HAP-1 (cell line): ENCODE measurements around the gene PFDN2.
"Not testable (repeated sequence)": the region's sequence is repeated elsewhere in the genome, so short reads cannot be mapped to it uniquely, and the experiment has no call there.

Experiments used
- DNase-seq, 2 experiments: peaks; one replicate each; pipeline ENCODE4 v3.0.0-alpha.2; 2016 to 2020; ENCODE audit warnings: low spot score in 2 of 2
- H3K27me3 ChIP-seq: fragments of 250-450 bp; sonication (Bioruptor Pico); 2 replicates; pipeline ENCODE4 v1.5.1; 2020; ENCODE audit warnings: low read depth, mild to moderate bottlenecking, moderate library complexity
- H3K36me3 ChIP-seq: fragments of 250-450 bp; sonication (Bioruptor Pico); replicated peaks from 2 replicates; pipeline ENCODE4 v1.5.1; 2020; ENCODE audit warnings: mild to moderate bottlenecking
- H3K4me1 ChIP-seq: fragments of 250-450 bp; sonication (Bioruptor Pico); 2 replicates; pipeline ENCODE4 v1.5.1; 2020; ENCODE audit warnings: mild to moderate bottlenecking
- H3K4me3 ChIP-seq: fragments of 250-450 bp; sonication (Bioruptor Pico); 2 replicates; pipeline ENCODE4 v1.5.1; 2020; ENCODE audit warnings: mild to moderate bottlenecking, moderate library complexity
- H3K9me3 ChIP-seq: fragments of 250-450 bp; sonication (Bioruptor Pico); 2 replicates; pipeline ENCODE4 v1.5.1; 2020; ENCODE audit warnings: mild to moderate bottlenecking, moderate library complexity
- in situ Hi-C: fragments of 300-500 bp; cut with MboI; formaldehyde crosslinking; loops from 3 replicates; pipeline ENCODE4 v1.14.3; 2020; ENCODE audit warnings: low sequenced_read_pairs, inconsistent platforms, mixed read lengths

PFDN2 gene

DNA sequence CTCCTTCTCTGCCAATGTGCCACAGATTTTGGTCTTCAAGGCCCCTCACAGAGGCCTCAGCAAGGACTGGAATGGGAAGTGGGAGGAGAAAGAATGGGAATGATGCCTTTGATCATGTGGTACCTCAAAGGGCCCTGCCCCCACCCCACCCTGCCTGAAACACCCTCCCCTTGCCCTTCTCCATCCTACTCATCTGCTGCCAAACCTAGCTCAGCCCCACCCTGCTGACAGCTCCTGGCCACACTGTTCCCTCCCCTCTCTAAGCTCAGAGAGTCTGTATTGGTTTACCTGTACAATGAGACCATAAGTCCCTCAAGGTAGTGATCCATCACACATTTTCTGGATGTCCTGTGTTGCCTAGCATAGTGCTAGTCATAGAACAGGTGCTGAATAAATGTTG, 41.4 kb downstream of the PFDN2 start:
- no peak for DNase-seq
- in situ Hi-C loops, result no loop called here
- no peaks in the 10 kb centered on the region for H3K27me3 ChIP-seq
- H3K4me3 ChIP-seq, result no peak overlapping the region
- peaks cover 8% of the 10 kb centered on the region for H3K4me1 ChIP-seq
- no peaks in the 10 kb centered on the region for H3K36me3 ChIP-seq
- no peaks in the 10 kb centered on the region for H3K9me3 ChIP-seq

DNA sequence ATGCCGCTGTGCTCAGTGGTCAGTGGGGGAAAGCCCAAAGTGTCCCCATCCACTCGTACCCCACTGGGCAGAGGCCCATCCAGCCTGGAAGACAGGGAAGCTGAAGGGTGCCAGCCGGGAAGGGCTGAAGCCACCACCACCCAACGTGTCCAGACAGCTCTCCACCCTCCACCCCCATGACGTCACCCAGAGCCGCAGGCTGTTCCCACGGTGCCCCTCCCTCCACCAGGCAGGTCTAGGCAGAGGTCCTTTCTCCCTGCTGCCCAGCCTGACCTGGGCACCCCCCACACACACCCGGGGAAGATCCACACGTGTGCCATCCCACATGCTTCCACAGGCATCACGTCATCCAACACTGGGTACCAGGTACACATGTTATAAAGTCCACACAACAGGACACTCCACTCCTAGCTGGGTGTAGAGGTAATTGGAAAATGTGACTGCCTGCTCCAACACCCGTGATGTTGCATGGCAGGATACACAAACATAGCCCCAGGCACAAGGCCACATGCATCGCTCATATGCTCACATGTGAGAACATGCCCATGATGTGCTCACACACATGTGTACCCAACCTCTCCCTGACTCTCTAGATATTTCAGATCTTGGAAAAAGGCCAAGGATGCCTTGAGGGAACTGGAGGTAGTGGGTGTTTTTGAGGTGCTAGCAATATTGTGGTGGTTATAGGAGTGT, 43.0 kb downstream of the PFDN2 start:
- H3K9me3 ChIP-seq, result no peaks in the 10 kb centered on the region
- no peaks in the 10 kb centered on the region for H3K36me3 ChIP-seq
- no peak overlapping the region for H3K4me3 ChIP-seq
- H3K27me3 ChIP-seq, result no peaks in the 10 kb centered on the region
- no peaks in the 10 kb centered on the region for H3K4me1 ChIP-seq
- DNase-seq, result no peak
- in situ Hi-C loops, result no loop called here

DNA sequence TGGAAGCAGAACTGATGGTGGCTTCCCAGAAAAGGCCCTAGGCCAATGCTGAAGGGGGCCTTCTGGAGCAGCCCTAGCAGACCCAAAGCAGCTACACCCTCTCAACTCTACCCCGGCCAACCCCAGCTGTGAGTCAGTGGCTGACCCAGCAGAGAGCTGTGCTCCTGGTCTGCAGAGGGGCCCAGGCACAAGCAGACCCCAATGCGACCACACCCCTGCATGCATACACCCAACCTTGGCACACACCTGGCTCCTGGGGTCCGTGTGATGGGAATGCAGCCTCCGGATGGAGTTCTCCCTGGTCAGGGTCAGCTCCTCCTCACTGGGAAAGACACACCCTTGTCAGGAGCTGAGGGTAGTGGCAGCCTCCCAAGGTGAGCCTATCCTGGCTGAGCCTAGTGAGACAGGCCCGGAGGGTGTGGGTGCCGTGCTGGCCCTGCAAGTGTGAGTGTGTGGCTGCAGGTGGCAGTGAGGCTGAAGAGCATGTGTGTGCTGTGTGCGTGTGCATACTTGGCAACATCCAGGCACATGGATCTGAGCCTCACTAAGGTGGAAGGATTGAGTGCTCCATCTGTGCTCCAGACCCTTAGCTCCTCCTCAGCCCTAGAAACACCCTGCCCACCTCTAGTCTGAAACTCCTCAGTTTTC, 44.2 kb downstream of the PFDN2 start:
- Histone ChIP-seq H3K4me3 (no peak overlapping the region), H3K9me3 (no peaks in the 10 kb centered on the region), H3K36me3 (no peaks in the 10 kb centered on the region), H3K4me1 (no peaks in the 10 kb centered on the region), H3K27me3 (no peaks in the 10 kb centered on the region)
- in situ Hi-C loops, result no loop called here
- no peak for DNase-seq

DNA sequence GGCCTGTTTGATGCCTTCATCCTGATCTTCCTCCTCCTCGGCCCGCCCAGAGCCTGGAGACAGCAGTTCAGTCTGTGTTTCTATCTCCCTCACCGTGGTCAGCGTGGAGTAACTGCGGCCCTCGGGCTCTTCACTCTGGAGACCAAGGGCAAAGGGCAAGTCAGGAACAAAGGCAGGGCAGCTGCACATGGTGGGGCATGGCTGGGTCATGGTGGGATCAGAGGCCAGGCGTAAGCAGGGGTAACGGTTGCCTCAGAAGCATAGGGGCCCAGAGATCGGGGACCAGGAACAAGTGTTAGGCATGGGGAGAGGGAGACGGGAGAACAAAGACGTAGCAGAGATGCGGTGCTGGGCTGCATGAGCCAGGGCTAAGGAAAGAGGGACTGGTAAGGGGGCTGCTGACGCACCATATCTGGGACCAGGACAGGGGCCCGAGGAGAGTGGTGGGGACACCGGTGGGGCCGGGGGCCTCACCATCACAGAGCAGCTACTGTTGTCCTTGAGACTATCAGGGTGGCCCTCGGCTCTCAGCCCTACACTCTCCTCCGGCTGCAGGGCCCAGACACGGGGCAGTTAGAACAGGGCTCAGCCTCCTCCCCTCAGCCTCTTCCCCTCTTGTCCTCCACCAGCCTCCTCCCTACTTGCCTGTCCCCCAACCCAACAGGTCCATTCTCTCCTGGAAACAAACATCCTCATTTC, 44.9 kb downstream of the PFDN2 start:
- no peak overlapping the region for H3K4me3 ChIP-seq
- no peaks in the 10 kb centered on the region for H3K4me1 ChIP-seq
- no peaks in the 10 kb centered on the region for H3K36me3 ChIP-seq
- DNase-seq, result no peak
- in situ Hi-C loops, result no loop called here
- no peaks in the 10 kb centered on the region for H3K9me3 ChIP-seq
- H3K27me3 ChIP-seq, result no peaks in the 10 kb centered on the region

DNA sequence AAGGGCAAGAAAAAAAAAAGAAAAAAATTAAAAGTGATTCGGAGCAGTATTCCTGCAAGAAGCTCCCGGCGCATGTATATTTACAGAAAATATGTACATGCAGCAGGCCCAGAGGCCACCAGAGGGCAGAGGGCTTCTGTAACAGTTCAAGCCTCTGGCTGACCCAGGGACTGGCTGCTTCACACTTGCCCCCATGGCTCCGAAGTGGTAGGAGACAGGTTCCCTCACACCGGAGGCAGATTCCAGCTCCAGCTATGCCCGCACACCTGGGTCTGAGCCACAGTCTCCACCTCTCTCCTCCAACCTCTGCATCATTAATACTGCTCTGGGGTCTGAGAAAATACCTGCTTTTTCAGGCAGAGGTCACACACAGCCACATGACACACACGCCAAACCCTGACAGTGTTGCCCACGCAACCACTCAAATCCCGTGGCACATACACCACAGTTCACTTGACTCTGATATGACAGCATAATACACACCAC, 45.9 kb downstream of the PFDN2 start:
- no peaks in the 10 kb centered on the region for H3K4me1 ChIP-seq
- H3K9me3 ChIP-seq, result no peaks in the 10 kb centered on the region
- in situ Hi-C loops, result no loop called here
- no peaks in the 10 kb centered on the region for H3K27me3 ChIP-seq
- peak; percentile 37 to 57 for DNase-seq
- no peaks in the 10 kb centered on the region for H3K36me3 ChIP-seq
- H3K4me3 ChIP-seq, result no peak overlapping the region

DNA sequence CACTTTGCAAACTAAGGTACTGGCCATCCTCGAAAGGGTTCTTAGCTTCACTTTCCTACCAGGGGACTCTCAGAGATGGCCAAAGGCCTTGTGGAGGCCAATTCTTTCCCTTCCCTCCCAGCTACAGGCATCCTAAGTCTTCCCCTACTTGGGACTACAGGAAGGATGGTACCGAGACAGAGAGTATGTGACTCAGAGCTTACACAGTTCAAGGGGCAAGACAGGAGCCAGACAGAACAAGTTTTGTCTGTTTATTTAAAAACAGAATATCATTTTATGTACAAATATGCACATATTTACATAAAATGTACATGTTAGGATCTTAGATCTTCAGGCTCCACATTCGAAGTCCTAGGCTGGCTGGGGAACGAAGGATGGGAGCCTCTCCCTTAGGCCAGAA, 47.1 kb downstream of the PFDN2 start:
- DNase-seq, result no peak
- Histone ChIP-seq H3K36me3 (no peaks in the 10 kb centered on the region), H3K4me3 (no peak overlapping the region), H3K4me1 (no peaks in the 10 kb centered on the region), H3K9me3 (no peaks in the 10 kb centered on the region), H3K27me3 (no peaks in the 10 kb centered on the region)
- in situ Hi-C loops, result no loop called here

DNA sequence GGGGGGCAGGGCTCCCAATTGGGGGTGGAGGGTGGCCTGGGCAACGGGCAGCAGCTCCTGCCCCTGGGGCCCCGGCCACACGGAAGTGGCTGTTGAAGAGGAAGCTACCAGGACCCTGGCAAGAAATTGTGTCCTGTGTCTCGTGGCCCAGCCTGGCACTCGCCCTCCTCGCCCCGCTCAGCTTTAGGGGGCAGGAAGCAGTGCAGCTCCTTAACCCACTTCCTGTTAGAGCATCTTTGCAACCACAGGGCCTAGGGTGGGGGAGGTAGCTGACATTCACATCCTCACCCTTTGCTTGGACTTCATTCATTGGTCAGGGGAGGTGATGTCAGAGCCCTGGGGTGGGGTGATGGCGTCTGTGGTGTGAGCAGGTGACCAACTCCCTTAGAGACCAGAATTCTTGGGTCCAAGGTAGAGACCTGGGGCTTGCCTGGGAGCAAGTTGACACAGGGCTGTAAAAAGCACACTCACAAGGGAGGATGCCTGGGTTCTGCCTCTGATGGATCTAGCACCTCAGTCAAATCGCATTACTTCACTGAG, 48.0 kb downstream of the PFDN2 start, which contains the start of gene ARHGAP30:
ARHGAP30 (minus strand) TSS at position 161 of the 540 bp plus-strand sequence. CDS start 267 bp downstream, outside the sequence.
- H3K4me1 ChIP-seq, result no peaks in the 10 kb centered on the region
- H3K27me3 ChIP-seq, result no peaks in the 10 kb centered on the region
- no peaks in the 10 kb centered on the region for H3K9me3 ChIP-seq
- DNase-seq, result no peak
- no peak within 1 kb of the TSS for H3K4me3 ChIP-seq
- in situ Hi-C loops, result no loop called here
- no peaks in the 10 kb centered on the region for H3K36me3 ChIP-seq

DNA sequence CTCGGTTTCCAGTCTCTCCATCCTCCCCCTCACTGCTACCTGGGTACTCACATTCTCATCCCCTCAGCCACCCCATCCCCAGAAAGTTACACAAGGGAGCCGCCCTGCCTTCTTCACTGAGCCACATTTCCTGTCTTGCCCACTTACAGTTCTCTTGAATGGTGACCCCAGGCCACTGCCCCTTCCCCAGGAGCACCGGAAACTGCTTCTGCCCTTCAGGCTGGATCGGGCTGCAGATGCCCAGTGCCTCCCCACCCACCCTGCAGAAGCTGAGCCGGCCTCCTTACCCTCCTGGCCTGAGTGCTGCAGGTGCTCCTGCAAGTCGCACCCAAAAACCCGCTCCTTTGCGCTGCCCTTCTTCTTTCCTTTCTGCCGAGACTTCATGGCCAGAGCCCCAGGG, 48.6 kb downstream of the PFDN2 start:
- DNase-seq, result no peak
- in situ Hi-C loops, result no loop called here
- no peaks in the 10 kb centered on the region for H3K36me3 ChIP-seq
- no peaks in the 10 kb centered on the region for H3K4me1 ChIP-seq
- no peaks in the 10 kb centered on the region for H3K27me3 ChIP-seq
- no peak overlapping the region for H3K4me3 ChIP-seq
- no peaks in the 10 kb centered on the region for H3K9me3 ChIP-seq

DNA sequence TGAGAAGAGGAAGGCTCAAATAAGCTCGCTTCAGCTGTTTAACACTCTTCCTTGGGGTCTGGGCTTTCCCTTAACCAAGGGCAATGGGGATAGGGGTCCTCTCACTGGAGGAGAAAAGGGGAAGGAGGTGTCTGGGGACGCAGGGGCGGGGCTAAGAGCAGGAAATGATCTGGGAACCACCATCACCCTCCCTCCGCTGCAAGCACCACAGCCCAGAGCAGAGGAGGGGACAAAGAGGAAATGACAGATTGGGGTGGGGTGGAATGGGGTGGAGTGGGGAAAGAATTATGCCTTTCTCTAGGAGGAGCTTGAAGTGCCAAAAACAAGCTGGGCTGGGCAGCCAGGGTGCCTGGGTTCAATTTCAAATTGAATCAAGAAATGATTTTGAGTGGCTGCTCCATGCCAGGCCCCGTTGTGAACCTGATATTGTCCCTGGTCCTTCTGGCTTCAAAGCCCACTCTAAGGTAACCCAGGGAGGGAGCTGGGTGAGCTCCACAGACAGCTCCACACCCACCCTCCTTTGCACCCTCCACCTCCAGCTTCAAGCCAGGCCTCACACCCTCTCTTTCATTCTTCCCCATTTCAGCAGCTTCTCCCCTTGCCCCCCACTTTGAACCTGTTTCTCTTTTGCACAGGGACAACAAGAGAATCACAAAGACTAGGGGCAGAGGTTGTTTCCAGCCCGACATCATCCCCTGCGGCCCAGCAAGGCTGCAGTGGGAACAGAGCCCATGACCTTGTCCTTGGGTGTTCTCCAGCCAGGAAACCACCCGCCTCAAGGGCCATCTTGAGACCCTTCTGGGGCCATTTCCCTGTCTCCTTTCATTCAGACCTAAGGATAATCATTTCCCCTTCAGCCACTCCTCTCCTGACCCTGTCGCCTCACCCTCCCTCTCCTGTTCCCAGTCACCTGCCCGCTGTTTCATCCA, 49.3 kb downstream of the PFDN2 start:
- no peaks in the 10 kb centered on the region; the same call in 1 of the 2 replicates for H3K27me3 ChIP-seq
- in situ Hi-C loops, result no loop called here
- H3K36me3 ChIP-seq, result no peaks in the 10 kb centered on the region
- H3K9me3 ChIP-seq, result no peaks in the 10 kb centered on the region
- H3K4me3 ChIP-seq, result no peak overlapping the region
- no peak for DNase-seq
- H3K4me1 ChIP-seq, result no peaks in the 10 kb centered on the region

DNA sequence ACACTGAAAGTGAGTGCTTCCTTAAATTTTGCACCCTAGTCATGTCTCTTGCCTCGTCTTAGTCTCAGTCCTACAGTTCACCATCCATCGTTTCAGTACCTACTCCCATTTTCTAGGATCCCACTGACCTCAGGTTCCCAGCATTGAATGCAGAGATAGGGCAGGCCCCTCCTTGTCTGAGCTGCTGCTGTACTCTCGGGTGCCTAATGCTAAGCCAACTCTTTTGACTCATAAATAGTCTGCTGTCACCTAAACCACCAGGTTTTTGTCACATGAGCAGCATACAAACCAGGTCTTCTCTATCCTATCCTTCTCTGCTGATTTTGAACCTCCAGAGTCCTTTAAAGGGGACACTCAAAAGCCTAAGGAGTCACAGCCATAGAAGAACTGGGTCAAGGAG, 51.1 kb downstream of the PFDN2 start:
- Histone ChIP-seq H3K9me3 (no peaks in the 10 kb centered on the region), H3K36me3 (no peaks in the 10 kb centered on the region), H3K27me3 (no peaks in the 10 kb centered on the region; the same call in 1 of the 2 replicates), H3K4me3 (no peak overlapping the region), H3K4me1 (no peaks in the 10 kb centered on the region)
- no peak for DNase-seq
- in situ Hi-C loops, result no loop called here

DNA sequence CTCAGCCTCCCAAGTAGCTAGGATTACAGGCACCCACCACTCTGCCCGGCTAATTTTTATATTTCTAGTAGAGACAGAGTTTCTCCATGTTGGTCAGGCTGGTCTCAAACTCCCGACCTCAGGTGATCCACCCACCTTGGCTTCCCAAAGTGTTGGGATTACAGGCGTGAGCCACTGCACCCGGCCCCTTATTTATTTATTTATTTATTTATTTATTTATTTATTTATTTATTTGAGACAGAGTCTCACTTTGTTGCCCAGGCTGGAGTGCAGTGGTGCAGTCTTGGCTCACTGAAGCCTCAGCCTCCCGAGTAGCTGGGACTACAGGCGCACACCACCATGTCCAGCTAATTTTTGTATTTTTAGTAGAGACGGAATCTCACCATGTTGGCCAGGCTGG, 52.2 kb downstream of the PFDN2 start:
- H3K4me3 ChIP-seq, H3K9me3 ChIP-seq, H3K27me3 ChIP-seq, in situ Hi-C loops, H3K4me1 ChIP-seq, H3K36me3 ChIP-seq, DNase-seq: not testable (repeated sequence)

DNA sequence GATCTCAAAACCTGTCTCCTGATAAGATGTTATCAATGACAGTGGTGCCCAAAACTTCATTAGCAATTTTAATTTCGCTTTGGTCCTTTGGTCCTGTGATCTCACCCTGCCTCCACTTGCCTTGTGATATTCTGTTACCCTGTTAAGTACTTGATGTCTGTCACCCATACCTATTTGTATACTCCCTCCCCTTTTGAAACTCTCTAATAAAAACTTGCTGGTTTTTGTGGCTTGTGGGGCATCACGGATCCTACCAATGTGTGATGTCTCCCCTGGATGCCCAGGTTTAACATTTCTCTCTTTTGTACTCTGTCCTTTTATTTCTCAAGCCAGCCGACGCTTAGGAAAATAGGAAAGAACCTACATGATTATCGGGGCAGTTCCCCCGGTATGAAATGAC, 53.9 kb downstream of the PFDN2 start:
- DNase-seq, H3K4me3 ChIP-seq, H3K4me1 ChIP-seq, H3K36me3 ChIP-seq, in situ Hi-C loops, H3K27me3 ChIP-seq, H3K9me3 ChIP-seq: not testable (repeated sequence)

DNA sequence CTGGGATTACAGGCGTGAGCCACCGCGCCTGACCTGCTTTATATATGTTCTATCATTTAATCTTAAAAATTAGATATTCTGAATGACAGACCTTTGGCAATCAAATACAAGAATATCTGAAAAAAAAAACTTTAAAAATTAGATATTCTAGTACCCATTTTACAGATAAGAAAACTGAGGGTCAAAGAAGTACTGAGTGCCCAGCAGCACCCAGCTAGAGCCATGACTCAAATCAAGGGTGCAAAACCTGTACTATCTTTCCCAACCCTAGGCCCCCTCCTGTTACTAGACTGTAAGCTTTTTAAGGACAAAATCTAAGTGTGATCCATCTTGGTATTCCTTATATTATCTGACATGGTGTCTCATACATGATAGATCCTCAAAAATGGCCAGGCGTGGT, 56.4 kb downstream of the PFDN2 start:
- Histone ChIP-seq H3K36me3 (no peaks in the 10 kb centered on the region), H3K4me3 (no peak overlapping the region), H3K4me1 (no peaks in the 10 kb centered on the region), H3K9me3 (no peaks in the 10 kb centered on the region), H3K27me3 (no peaks in the 10 kb centered on the region; the same call in 1 of the 2 replicates)
- in situ Hi-C loops, result no loop called here
- no peak for DNase-seq
